NOMO-1 treated with DMSO at 0.1 percent for 48 hours (cell line): ENCODE measurements around the gene RBM47.
"Not testable (repeated sequence)": the region's sequence is repeated elsewhere in the genome, so short reads cannot be mapped to it uniquely, and the experiment has no call there.

Source experiments
- DNase-seq: peaks from one replicate; lab custom pipeline; 2025; ENCODE audit not compliant: unreplicated experiment; lab: John Stamatoyannopoulos, UW

Gene RBM47

DNA sequence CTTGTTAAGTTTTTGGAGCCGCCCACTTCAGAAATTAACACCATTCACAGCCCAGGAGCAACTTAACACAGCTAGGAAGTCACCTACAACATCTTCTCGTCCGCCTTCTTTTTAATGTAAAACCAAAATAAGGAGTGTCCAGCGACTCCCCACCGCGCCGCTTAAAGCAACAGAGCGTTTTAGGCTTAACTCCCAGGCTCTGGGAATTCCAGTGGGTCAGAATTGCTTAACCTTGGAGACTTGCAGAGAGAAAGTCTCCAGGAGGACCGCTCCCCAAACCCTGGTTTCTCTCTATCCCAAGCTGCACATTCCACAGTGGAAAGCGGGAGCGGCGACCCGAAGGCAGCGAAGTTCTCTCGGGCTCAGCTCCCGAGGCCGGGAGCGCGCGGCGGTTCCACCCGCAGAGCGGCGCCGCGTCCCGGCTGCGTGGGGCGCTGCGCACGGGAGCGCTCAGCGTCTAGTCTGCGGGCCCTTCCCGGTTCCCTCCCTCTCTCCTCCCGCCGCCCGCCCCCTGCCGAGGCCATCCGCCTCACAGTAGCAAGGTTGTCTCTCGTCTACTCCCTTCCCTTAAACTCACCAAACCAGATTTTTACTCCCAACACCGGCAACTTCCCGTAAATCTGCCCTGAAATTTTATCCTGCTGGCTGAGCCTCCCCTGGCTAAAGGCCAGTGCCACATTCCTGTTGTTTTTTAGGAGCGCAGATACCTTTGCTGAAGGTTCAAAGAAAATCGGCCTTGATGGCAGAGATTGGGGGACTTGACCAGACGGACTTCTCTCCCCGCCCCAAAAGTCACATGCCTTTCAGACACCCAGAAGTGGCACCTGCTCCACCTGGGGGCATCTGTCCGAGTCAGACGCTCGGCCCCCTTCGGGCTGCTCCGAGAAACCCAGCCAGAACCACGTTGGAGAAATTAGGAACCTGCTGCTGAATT, at the start of gene RBM47:
RBM47 (minus strand) TSS at position 464 of the 934 bp plus-strand sequence. CDS start 190,971 bp downstream, outside the sequence.
- DNase-seq, result peak; percentile 60

GRCh38 chr4:40678421-40678820, 48.8 kb upstream of the RBM47 start:
- no peak for DNase-seq

DNA sequence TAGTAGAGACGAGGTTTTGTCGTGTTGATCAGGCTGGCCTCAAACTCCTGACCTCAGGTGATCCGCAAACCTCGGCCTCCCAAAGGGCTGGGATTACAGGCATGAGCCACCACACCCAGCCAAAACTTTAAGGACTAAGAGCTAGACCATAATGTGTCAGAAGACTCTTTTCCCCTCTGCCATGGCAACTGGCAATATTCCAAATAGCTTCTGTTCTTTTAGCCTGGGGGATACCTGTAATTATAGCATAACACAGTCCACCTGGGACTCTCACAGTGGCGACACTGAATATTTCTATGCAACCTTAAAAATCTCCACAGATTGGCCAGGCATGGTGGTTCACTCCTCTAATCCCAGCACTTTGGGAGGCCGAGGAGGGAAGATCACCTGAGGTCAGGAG, 45.5 kb upstream of the RBM47 start:
- DNase-seq, result no peak

- peak; percentile 97 for DNase-seq
Observed at GRCh38 chr4:40672528-40673522, 43.2 kb upstream of the RBM47 start.

- DNase-seq, result no peak
Observed at GRCh38 chr4:40669504-40669903, 39.8 kb upstream of the RBM47 start.

- no peak for DNase-seq
Observed at GRCh38 chr4:40665842-40666241, 36.2 kb upstream of the RBM47 start.

- no peak for DNase-seq
Observed at GRCh38 chr4:40662962-40663604, 33.4 kb upstream of the RBM47 start.

GRCh38 chr4:40661803-40662202, 32.1 kb upstream of the RBM47 start:
- no peak for DNase-seq

- DNase-seq, result peak; percentile 84
Observed at GRCh38 chr4:40656201-40656863, 26.7 kb upstream of the RBM47 start.

DNA sequence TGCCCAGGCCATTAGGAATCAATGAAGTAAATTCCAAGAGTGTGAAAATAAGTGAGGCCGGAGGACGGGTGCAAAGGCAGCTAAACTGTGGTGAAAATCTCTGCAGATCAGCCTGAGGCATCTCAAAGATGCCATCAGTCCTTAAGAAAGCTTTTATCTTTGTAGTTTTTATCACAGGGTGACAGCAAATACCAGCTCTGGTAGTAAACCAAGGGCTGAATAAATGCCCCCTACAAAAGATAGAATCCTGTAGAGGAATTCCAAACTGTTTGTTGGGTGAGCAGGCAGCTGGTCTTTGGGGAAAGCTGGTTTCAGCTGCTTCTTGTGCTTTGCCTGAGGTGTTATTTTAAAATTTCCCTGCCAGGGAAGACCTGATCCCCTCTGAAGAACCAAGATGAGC, 21.6 kb upstream of the RBM47 start:
- no peak for DNase-seq

DNA sequence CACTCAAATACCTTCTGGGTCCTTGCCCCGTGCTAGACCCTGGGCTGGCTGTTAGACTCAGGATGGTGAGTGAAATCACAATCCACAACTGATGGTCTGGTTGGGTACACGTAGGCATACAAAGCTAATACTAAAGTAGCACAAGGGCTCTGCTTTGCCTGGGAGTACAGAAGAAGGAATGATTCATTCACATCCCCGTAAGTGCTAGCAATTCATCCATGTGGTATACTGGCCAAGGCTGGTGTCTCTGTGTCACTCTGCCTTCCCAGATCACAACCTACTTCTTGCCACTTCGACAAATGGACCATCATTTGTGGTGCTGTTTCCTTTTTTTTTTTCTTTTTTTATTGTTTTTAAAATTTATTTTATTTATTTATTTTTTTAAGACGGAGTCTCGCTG, 19.7 kb upstream of the RBM47 start:
- DNase-seq, result no peak

GRCh38 chr4:40648742-40649281, 19.1 kb upstream of the RBM47 start:
- DNase-seq, result no peak

DNA sequence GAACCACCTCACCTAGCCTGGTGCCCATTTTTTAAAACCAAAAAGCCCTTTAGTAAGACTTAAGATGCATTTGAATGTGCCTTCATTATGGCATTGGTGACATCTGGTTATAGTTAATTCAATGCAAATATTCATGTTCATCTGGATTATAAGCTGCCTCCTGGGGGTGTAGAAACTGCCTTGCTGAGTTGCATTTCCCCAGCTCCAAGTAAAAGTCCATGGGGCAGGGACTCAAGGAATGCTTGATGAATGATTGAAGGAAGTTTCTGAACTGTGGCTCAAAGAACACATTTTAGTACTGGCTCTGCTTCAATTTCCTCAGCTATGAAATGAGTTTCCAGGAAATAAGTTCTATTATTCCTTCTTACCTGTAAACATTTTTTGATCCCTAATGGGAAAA, 18.5 kb upstream of the RBM47 start:
- DNase-seq, result no peak

DNA sequence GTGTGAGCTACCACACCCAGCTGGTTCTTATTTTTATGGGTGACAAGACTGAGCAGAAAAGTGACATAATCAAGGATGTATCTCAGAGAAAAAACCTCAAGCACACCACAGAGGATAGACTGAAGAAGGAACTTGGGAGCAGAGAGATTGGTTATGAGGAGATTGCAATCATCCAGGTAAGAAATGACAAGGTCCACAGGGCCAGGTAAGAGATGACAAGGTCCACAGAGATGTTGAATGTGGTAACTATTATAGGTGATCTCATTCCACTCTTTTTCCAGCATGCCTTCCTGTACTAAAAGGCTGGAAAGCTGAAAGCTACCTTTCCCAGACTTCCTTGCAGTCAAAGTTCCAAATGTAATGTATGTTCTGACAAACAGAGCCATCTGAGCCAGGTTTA, 15.9 kb upstream of the RBM47 start:
- DNase-seq, result no peak

- DNase-seq, result no peak
Observed at GRCh38 chr4:40632080-40632479, 2.4 kb upstream of the RBM47 start.

- DNase-seq, result peak; percentile 77
Observed at GRCh38 chr4:40630335-40631021, 814 bp upstream of the RBM47 start.

DNA sequence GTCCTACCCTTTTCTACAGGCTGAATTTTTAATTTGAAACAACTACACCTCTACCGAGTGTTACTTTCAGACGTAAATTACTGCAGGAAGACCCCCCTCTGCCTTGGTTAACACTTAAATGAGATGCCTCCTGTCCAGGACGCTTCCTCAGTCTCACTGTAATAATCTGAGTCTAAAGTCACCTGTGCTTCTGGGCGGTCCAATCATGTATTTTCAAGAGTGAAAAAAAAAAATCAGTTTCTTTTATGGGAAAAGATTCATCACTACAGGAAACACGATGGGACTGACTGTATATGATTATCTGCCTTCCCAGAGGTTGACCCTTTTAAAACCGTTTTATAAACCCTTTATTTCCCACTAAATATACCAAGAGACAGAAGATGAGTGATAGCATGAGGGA, 776 bp downstream of the RBM47 start:
- DNase-seq, result no peak

DNA sequence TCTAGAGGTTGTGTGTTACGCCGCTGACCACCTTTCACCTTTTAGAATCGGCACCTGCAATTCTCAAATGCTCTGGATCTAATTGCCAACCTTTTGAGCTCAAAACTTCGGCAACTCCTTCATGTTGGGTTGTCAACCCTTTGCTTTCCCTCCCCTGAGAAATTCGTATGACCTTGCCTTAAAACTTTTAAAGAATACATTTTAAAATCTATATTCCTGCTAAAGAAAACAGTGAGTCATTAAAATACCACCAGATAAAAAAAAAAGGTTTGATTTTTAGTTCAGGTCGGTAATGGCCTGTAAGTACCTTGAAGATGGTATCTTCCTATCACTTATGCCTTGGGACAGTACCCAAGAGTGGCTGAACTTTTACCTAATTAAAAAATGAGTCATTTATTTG, 1.3 kb downstream of the RBM47 start:
- not testable (repeated sequence) for DNase-seq

GRCh38 chr4:40627540-40627939, 2.1 kb downstream of the RBM47 start:
- peak; percentile 9 for DNase-seq
